ENCODE results near the gene NUP188. TPM values are rescaled to one million over a fixed set of nuclear protein-coding genes. Genes with fewer than 3 reads are reported as not detected.

NUP188 gene, protein sequence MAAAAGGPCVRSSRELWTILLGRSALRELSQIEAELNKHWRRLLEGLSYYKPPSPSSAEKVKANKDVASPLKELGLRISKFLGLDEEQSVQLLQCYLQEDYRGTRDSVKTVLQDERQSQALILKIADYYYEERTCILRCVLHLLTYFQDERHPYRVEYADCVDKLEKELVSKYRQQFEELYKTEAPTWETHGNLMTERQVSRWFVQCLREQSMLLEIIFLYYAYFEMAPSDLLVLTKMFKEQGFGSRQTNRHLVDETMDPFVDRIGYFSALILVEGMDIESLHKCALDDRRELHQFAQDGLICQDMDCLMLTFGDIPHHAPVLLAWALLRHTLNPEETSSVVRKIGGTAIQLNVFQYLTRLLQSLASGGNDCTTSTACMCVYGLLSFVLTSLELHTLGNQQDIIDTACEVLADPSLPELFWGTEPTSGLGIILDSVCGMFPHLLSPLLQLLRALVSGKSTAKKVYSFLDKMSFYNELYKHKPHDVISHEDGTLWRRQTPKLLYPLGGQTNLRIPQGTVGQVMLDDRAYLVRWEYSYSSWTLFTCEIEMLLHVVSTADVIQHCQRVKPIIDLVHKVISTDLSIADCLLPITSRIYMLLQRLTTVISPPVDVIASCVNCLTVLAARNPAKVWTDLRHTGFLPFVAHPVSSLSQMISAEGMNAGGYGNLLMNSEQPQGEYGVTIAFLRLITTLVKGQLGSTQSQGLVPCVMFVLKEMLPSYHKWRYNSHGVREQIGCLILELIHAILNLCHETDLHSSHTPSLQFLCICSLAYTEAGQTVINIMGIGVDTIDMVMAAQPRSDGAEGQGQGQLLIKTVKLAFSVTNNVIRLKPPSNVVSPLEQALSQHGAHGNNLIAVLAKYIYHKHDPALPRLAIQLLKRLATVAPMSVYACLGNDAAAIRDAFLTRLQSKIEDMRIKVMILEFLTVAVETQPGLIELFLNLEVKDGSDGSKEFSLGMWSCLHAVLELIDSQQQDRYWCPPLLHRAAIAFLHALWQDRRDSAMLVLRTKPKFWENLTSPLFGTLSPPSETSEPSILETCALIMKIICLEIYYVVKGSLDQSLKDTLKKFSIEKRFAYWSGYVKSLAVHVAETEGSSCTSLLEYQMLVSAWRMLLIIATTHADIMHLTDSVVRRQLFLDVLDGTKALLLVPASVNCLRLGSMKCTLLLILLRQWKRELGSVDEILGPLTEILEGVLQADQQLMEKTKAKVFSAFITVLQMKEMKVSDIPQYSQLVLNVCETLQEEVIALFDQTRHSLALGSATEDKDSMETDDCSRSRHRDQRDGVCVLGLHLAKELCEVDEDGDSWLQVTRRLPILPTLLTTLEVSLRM (N-terminal part only)
- 10 to 100 TPM; 34.6 to 88.6 TPM for total RNA-seq

DNA sequence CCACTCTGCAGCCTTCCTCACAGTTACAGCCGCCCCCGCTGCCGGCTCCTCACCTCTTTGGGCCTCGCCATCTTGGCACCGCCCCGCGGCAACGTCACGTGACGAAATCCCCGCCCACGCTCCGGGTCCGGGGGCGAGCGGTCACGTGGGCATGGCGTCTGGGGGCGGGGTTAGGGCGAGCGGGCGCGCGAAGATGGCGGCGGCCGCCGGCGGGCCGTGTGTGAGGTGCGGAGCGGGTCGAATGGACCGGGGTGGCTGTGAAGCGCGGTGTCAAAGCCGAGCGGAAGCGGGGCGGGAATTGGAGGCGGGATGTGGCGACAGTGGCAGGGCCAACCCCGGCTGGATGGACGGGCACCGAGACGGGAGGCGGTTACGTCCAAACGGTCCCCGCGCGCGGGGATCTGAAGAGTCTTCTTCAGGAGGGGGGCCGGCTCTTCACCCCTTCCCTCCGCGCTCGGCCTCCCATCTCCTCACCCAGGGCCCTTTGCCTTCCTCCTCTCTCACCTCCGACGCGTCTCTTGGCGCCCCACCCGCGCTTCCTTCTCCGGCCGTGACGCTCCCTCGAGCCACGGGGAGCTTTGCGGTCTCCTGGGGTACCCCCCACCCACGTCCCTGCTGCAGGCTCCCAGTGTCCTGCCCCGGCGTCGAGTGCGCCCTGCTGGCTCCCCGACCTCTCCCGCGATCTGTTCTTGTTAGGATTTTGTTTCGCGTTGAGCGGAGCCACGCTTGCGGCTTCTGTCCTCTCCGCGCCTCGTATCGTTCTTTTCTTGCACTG is at the start of gene NUP188, which contains the start of gene DOLK:
TSS of gene NUP188 (plus strand) at position 173 of the 775 bp plus-strand sequence. CDS start at position 194, 21 bp downstream.
TSS of gene DOLK (minus strand) at position 77 of the 775 bp plus-strand sequence. CDS start 300 bp downstream, outside the sequence.
- intact Hi-C loops (cut with DNase I): no loop called here
- TF ChIP-seq POLR2A (IDR thresholded peaks at IDR 0.05) (peak; percentile 93), POLR2AphosphoS5 (IDR thresholded peaks at IDR 0.05) (peak; percentile 98)
- TF ChIP-seq, protein P1, sequence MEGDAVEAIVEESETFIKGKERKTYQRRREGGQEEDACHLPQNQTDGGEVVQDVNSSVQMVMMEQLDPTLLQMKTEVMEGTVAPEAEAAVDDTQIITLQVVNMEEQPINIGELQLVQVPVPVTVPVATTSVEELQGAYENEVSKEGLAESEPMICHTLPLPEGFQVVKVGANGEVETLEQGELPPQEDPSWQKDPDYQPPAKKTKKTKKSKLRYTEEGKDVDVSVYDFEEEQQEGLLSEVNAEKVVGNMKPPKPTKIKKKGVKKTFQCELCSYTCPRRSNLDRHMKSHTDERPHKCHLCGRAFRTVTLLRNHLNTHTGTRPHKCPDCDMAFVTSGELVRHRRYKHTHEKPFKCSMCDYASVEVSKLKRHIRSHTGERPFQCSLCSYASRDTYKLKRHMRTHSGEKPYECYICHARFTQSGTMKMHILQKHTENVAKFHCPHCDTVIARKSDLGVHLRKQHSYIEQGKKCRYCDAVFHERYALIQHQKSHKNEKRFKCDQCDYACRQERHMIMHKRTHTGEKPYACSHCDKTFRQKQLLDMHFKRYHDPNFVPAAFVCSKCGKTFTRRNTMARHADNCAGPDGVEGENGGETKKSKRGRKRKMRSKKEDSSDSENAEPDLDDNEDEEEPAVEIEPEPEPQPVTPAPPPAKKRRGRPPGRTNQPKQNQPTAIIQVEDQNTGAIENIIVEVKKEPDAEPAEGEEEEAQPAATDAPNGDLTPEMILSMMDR (IDR thresholded peaks at IDR 0.05): peak in 1 of 4 experiments; percentile 30
- Histone ChIP-seq H3K9me3 (no peaks in the 10 kb centered on the region), H3K27me3 (replicated peaks; ENCODE audit: insufficient read depth) (no peaks in the 10 kb centered on the region), H3K27ac (peak within 1 kb of the TSS; percentile 91 to 94), H3K36me3 (no peaks in the 10 kb centered on the region), H3K4me3 (peak within 1 kb of the TSS; percentile 81 to 95), H3K4me1 (replicated peaks) (peaks cover 5% of the 10 kb centered on the region)
- DNase-seq (ENCODE audit: low spot score): peak; percentile 95
- WGBS: under 1% methylated on average over 84 of the region's 86 CpGs

DNA sequence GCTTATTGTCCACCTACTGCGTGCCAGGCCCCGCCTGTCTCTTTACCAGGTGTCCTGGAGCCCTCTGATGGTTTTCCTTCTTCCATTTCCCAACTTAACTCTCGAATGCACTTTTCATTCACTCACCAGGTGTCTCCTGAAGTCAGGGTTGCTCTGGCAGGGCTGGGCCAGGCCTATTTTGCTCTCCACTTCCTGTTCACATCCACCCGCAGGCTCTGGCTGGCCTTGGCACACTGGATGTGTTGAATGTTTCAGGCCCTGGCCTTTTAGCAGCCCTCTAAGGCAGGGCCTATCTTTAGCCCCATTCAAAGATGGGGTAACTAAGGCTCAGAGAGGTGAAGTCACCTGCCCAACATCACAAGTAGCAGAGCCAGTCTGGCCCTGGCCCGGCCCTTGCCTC is 49.1 kb upstream of the NUP188 start:
- Histone ChIP-seq H3K27ac (peak overlapping the region; percentile 51 to 63), H3K4me3 (no peak overlapping the region), H3K27me3 (replicated peaks; ENCODE audit: insufficient read depth) (no peaks in the 10 kb centered on the region), H3K36me3 (no peaks in the 10 kb centered on the region), H3K4me1 (replicated peaks) (peaks cover 4% of the 10 kb centered on the region), H3K9me3 (no peaks in the 10 kb centered on the region)
- WGBS: 84% methylated on average over 5 of the region's 5 CpGs
- no peak for DNase-seq (ENCODE audit: low spot score)
- TF ChIP-seq POLR2A (IDR thresholded peaks at IDR 0.05): no peak
- TF ChIP-seq, protein P1 (IDR thresholded peaks at IDR 0.05): no peak
- no peak for TF ChIP-seq POLR2AphosphoS5 (IDR thresholded peaks at IDR 0.05)
- intact Hi-C loops (cut with DNase I): no loop called here

DNA sequence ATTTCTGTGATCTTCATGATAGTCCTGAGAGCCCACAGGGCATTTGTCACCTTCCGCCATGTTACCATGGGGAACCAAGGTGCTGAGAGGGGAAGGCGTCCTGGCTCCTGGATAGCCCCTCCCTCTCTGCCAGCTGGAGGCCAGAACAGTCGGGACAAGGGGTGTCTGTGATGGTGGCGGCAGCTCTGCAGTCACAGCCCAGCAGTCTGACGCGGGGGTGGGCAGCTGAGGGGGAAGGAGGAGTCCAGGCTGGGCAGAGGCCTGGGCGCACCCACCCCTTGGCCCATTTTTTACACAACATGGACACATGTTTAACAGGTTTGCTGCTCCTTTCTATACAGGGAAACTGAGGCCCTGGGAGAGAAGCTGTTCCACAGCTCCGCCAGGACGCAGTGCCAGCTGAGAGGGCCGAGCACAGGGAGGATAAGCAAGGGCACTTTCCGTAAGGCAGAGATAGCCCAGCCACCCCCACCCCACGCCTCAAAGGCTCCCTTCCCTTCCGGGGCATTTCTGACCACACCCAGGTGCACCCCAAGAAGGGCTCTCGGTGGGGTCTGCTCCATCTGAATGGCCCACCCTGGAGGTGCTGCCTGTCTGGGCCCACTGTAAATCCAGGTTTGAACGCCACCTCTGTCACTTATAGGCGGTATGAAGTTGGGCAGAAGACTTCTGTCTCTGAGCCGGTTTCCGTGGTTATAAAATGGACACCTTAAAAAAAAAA is 48.5 kb upstream of the NUP188 start:
- no peak overlapping the region for H3K4me3 ChIP-seq
- H3K27me3 ChIP-seq (replicated peaks; ENCODE audit: insufficient read depth): no peaks in the 10 kb centered on the region
- DNase-seq (ENCODE audit: low spot score): no peak
- no peaks in the 10 kb centered on the region for H3K36me3 ChIP-seq
- peaks cover 4% of the 10 kb centered on the region for H3K4me1 ChIP-seq (replicated peaks)
- 74% methylated on average over 18 of the region's 18 CpGs for WGBS
- H3K27ac ChIP-seq: peak overlapping the region; percentile 51 to 63
- TF ChIP-seq POLR2A (IDR thresholded peaks at IDR 0.05): no peak
- TF ChIP-seq POLR2AphosphoS5 (IDR thresholded peaks at IDR 0.05): no peak
- TF ChIP-seq, protein P1 (IDR thresholded peaks at IDR 0.05): no peak
- H3K9me3 ChIP-seq: no peaks in the 10 kb centered on the region
- intact Hi-C loops (cut with DNase I): no loop called here
